Skeletal muscle tissue (tissue), 4 donors: ENCODE data around the gene PIGS. TPM values are rescaled to one million over a fixed set of nuclear protein-coding genes. Genes with fewer than 3 reads are reported as not detected.

Experiments
- H3K27ac ChIP-seq: one replicate; pipeline ENCODE4 v1.7.0; 2013; ENCODE audit warnings: mild to moderate bottlenecking, low read depth, low read length, inconsistent platforms
- H3K27me3 ChIP-seq, 3 donors: one replicate each; pipeline ENCODE4 v1.7.0; 2013; ENCODE audit warnings: low read length in 3 of 3; ENCODE audit not compliant: control insufficient read depth in 3 of 3, insufficient read depth in 3 of 3
- H3K36me3 ChIP-seq, 3 donors: one replicate each; pipeline ENCODE4 v1.7.0; 2013; ENCODE audit warnings: low read length in 3 of 3; ENCODE audit not compliant: control insufficient read depth in 3 of 3, insufficient read depth in 3 of 3
- H3K4me1 ChIP-seq, 3 donors: one replicate each; pipeline ENCODE4 v1.7.0; 2013; ENCODE audit warnings: low read length in 3 of 3, mild to moderate bottlenecking in 3 of 3; ENCODE audit not compliant: control insufficient read depth in 3 of 3, insufficient read depth in 3 of 3
- H3K4me3 ChIP-seq, 3 donors: one replicate each; pipeline ENCODE4 v1.7.0; 2013; ENCODE audit warnings: low read length in 3 of 3
- H3K9ac ChIP-seq, 3 donors: one replicate each; pipeline ENCODE4 v1.7.0; 2013; ENCODE audit warnings: low read length in 3 of 3, mild to moderate bottlenecking in 3 of 3, moderate library complexity in 2 of 3, low read depth in 1 of 3
- H3K9me3 ChIP-seq, 3 donors: one replicate each; pipeline ENCODE4 v1.7.0; 2013; ENCODE audit warnings: low read length in 3 of 3; ENCODE audit not compliant: control insufficient read depth in 3 of 3
- total RNA-seq: library from RNA; depleted of rRNA; stranded (reverse); fragments of >200 nt; gene quantifications from one replicate; pipeline ENCODE4 v1.2.3, GENCODE V29; 2014
- donor health status: Osteomylitis.

The PIGS gene
- 19.3 TPM for total RNA-seq

DNA sequence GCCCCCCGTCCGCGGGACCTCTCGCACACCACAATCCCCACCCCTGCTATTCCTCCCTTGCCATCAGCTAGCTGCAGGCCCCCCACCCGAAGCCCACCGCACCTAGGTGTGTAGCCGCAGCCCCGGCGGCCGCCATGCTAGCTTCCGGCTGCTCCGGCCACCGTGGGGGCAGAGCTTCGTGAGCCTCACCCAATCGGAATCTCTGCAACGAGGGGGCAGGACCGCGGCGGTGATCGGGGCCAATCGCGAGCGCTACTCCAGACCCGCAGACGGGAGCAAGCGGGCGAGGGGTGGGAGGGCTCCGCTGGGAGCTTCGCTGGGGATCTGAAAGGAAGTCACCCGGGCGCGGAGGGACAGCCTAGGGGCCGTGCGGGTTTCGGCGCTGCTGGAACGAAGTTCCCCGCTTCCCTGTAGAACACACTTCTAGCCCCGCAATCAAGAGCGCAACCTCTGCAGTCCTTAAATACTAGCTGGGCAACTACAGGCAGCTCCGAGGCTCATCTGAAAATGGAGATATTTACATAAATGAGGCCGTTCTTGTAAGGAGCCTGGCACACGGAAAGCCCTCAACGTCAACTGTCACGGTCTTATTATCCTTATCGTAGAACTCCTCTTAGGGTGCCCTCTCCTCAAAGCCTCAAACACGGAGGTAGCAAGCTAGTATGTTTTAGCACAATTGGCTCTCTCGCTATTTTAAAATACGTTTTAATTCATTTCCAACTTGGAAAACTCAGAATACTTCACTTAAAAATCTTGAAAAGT, at the start of gene PIGS:
TSS of gene PIGS (minus strand) at position 164 of the 762 bp plus-strand sequence. CDS start at position 136, 28 bp downstream.
- no peaks in the 10 kb centered on the region for H3K9me3 ChIP-seq
- peaks cover 0 to 3% (median 2%) of the 10 kb centered on the region in 3 donors for H3K36me3 ChIP-seq
- peak within 1 kb of the TSS; percentile 93 to 94 (median 94) for H3K9ac ChIP-seq
- H3K27ac ChIP-seq = peak within 1 kb of the TSS; percentile 69
- peak within 1 kb of the TSS; percentile 93 to 96 (median 94) for H3K4me3 ChIP-seq
- peaks cover 18 to 24% (median 19%) of the 10 kb centered on the region in 3 donors for H3K4me1 ChIP-seq
- H3K27me3 ChIP-seq = no peaks in the 10 kb centered on the region

DNA sequence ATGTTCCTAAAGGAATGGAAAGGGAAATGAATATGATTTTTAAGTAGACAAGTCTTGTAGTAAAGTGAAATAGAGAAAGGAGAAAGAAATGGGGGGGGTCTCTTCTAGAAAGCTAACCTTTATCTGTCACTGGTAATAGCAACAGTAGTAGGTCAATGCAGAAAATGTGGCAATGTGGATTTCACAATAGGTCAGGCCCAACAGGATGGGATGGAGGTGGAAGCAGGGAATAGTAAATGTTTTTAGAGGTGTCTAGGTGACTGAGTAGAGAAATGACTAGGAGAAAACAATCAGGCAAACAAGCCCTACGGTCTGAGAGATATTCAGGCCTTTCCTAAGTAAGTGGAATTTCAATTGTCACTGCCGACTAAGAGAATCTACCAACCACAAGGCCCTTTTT, 48.7 kb upstream of the PIGS start:
- Histone ChIP-seq H3K4me1 (peaks cover 4 to 13% (median 10%) of the 10 kb centered on the region in 3 donors), H3K36me3 (peaks cover 67 to 88% (median 81%) of the 10 kb centered on the region in 3 donors), H3K27me3 (no peaks in the 10 kb centered on the region), H3K9ac (no peak overlapping the region), H3K4me3 (no peak overlapping the region), H3K27ac (no peak overlapping the region), H3K9me3 (no peaks in the 10 kb centered on the region)

GRCh38 chr17:28618464-28618863, 47.1 kb upstream of the PIGS start:
- H3K9ac ChIP-seq = no peak overlapping the region

GRCh38 chr17:28616281-28616680, 45.0 kb upstream of the PIGS start:
- peaks cover 74 to 84% (median 77%) of the 10 kb centered on the region in 3 donors for H3K36me3 ChIP-seq
- H3K9ac ChIP-seq = no peak overlapping the region
- H3K27ac ChIP-seq = no peak overlapping the region
- no peaks in the 10 kb centered on the region for H3K27me3 ChIP-seq
- no peaks in the 10 kb centered on the region for H3K9me3 ChIP-seq
- H3K4me1 ChIP-seq = no peaks in the 10 kb centered on the region
- H3K4me3 ChIP-seq = no peak overlapping the region

More at GRCh38 chr17:28618464-28618863, 47.1 kb upstream of the PIGS start:
- peaks cover 0 to 6% (median under 1%) of the 10 kb centered on the region in 3 donors for H3K4me1 ChIP-seq
- H3K36me3 ChIP-seq = peaks cover 76 to 91% (median 88%) of the 10 kb centered on the region in 3 donors
- H3K27me3 ChIP-seq = no peaks in the 10 kb centered on the region
- no peak overlapping the region for H3K27ac ChIP-seq
- H3K4me3 ChIP-seq = no peak overlapping the region
- H3K9me3 ChIP-seq = no peaks in the 10 kb centered on the region

- H3K9ac ChIP-seq = no peak overlapping the region
- H3K27ac ChIP-seq = no peak overlapping the region
- H3K4me1 ChIP-seq = no peaks in the 10 kb centered on the region
- no peaks in the 10 kb centered on the region for H3K9me3 ChIP-seq
- peaks cover 71 to 83% (median 73%) of the 10 kb centered on the region in 3 donors for H3K36me3 ChIP-seq
- no peak overlapping the region for H3K4me3 ChIP-seq
- H3K27me3 ChIP-seq = no peaks in the 10 kb centered on the region
Observed at GRCh38 chr17:28615260-28615940, 44.1 kb upstream of the PIGS start.

DNA sequence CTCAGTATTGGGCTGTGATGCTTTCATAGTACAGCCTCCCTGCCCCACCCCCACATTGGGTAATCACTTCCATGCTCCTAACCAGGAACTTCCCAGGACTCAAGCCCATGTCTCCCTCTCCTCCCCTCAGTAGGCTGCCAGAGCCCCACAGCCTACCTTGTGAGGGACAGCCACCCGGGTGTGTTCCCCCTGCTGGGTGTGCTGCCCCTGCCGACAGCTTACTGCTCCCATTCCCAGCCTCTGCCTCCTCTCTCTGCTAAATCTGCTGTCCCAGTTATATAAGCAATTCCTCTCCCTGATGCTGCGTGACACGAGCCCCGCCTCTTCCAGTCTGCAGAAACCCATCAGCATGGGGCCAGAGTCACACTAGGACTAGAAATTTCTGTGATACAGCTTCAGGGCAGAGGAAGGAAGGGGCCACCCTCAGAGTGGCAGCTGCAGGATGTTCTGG, 42.6 kb upstream of the PIGS start, which contains the start of gene RSKR:
TSS of gene RSKR (minus strand) at position 255 of the 451 bp plus-strand sequence. CDS start at position 231, 24 bp downstream.
- Histone ChIP-seq H3K4me1 (no peaks in the 10 kb centered on the region), H3K27me3 (no peaks in the 10 kb centered on the region), H3K36me3 (peaks cover 57 to 73% (median 60%) of the 10 kb centered on the region in 3 donors), H3K4me3 (no peak within 1 kb of the TSS), H3K27ac (no peak within 1 kb of the TSS), H3K9me3 (no peaks in the 10 kb centered on the region), H3K9ac (no peak within 1 kb of the TSS)

DNA sequence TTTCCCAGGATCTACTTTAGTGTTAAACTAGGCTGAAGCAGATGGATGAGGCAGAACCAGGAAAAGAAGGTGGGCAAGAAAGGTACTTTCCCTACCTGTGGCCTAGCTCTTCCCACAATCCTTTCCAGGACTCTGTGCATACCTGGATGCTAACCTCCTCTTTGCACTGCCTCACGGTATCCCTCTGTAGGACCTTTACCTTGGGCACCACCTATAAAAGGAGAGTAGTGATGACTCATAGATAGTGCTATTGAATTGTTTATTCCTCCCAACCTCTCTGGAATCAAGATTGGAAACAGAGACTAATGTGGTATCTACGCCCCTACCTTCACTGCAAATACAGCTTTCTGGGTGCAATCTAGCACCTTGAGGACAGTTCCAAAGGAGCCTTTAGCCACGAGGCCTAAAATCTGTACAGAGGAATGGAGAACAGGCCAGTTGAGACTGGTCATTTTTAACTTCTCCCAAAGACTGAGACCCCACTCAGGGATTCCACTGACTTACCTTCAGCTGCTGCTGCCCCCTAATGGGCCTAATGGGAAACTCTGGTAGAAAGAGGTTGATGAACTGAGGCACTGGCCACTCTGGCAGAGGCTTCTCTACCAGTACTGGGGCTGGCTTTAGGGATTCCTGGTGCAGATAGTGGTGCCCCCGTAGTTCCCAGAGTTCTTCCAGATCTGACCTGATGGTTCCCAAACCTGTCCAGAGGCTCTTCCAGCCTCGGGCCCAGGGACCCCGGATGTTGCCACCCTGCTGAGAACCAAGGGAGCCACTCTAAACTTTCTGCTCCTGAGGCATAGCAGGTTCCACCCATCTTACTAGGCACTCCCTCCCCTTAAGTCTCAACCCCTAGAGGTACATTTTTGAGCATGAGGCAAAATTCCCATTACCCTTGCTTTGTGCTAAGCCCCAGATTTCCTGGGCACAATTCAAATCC, 41.9 kb upstream of the PIGS start:
- Histone ChIP-seq H3K9ac (no peak overlapping the region), H3K4me1 (no peaks in the 10 kb centered on the region), H3K9me3 (no peaks in the 10 kb centered on the region), H3K27me3 (no peaks in the 10 kb centered on the region), H3K27ac (no peak overlapping the region), H3K36me3 (peaks cover 49 to 68% (median 53%) of the 10 kb centered on the region in 3 donors), H3K4me3 (no peak overlapping the region)

GRCh38 chr17:28612531-28612930, 41.2 kb upstream of the PIGS start:
- H3K27me3 ChIP-seq = no peaks in the 10 kb centered on the region
- H3K27ac ChIP-seq = no peak overlapping the region
- no peaks in the 10 kb centered on the region for H3K4me1 ChIP-seq
- H3K9ac ChIP-seq = no peak overlapping the region
- H3K4me3 ChIP-seq = no peak overlapping the region
- no peaks in the 10 kb centered on the region for H3K9me3 ChIP-seq
- peaks cover 47 to 66% (median 50%) of the 10 kb centered on the region in 3 donors for H3K36me3 ChIP-seq

- no peaks in the 10 kb centered on the region for H3K4me1 ChIP-seq
- no peaks in the 10 kb centered on the region for H3K9me3 ChIP-seq
- H3K9ac ChIP-seq = no peak overlapping the region
- peaks cover 25 to 45% (median 33%) of the 10 kb centered on the region in 3 donors for H3K36me3 ChIP-seq
- H3K27ac ChIP-seq = no peak overlapping the region
- H3K4me3 ChIP-seq = no peak overlapping the region
- no peaks in the 10 kb centered on the region for H3K27me3 ChIP-seq
Observed at GRCh38 chr17:28610376-28610775, 39.1 kb upstream of the PIGS start.
